OCI-LY7 (cell line): ENCODE measurements around the gene CEP68.

ENCODE experiments used
- EZH2phosphoT487 ChIP-seq: fragments of 200-600 bp; sonication (generic); IDR thresholded peaks from 2 replicates; pipeline ENCODE4 v1.6.1; 2018; ENCODE audit warnings: low read depth, borderline replicate concordance, mild to moderate bottlenecking, mixed run types, antibody characterized with exemption, low read length, moderate library complexity, mixed read lengths
- TF ChIP-seq, protein P1 (sequence below): fragments of 200-600 bp; sonication (generic); conservative IDR thresholded peaks from 2 replicates; pipeline ENCODE4 v1.5.1; 2014; ENCODE audit warnings: mild to moderate bottlenecking, antibody characterized with exemption, low read length, moderate library complexity, mixed read lengths

DNA sequence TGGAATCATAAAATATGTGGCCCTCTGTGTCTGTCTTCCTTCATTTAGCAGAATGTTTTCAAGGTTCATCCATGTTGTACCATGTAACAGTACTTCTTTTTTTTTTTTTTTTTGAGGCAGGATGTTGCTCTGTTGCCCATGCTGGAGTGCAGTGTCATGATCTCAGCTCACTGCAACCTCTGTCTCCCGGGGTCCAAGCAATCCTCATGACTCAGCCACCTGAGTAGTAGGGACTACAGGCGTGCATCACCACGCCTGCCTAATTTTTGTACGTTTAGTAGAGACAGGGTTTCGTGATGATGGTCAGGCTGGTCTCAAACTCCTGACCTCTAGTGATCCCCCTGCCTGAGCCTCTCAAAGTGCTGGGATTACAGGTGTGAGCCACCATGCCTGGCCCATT, 42.5 kb downstream of the CEP68 start:
- TF ChIP-seq, protein P1, sequence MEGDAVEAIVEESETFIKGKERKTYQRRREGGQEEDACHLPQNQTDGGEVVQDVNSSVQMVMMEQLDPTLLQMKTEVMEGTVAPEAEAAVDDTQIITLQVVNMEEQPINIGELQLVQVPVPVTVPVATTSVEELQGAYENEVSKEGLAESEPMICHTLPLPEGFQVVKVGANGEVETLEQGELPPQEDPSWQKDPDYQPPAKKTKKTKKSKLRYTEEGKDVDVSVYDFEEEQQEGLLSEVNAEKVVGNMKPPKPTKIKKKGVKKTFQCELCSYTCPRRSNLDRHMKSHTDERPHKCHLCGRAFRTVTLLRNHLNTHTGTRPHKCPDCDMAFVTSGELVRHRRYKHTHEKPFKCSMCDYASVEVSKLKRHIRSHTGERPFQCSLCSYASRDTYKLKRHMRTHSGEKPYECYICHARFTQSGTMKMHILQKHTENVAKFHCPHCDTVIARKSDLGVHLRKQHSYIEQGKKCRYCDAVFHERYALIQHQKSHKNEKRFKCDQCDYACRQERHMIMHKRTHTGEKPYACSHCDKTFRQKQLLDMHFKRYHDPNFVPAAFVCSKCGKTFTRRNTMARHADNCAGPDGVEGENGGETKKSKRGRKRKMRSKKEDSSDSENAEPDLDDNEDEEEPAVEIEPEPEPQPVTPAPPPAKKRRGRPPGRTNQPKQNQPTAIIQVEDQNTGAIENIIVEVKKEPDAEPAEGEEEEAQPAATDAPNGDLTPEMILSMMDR = no peak
- TF ChIP-seq EZH2phosphoT487 = no peak
